Right cardiac atrium (tissue), 5 donors: ENCODE data around the gene BMP7. TPM values are rescaled to one million over a fixed set of nuclear protein-coding genes. Genes with fewer than 3 reads are reported as not detected.
"Not testable (repeated sequence)": the region's sequence is repeated elsewhere in the genome, so short reads cannot be mapped to it uniquely, and the experiment has no call there.

ENCODE experiments used
- ATAC-seq, 2 donors: fragments of 200-7000 bp; cut with Tn5 transposase; one replicate each; pipeline versions ENCODE4 v1.8.0 to v1.9.1; 2020; ENCODE audit warnings: moderate library complexity in 2 of 2, mild to moderate bottlenecking in 1 of 2
- DNase-seq, 3 donors: peaks; one replicate each; pipeline ENCODE4 v3.0.0-alpha.2; 2020
- H3K27ac ChIP-seq: one replicate; pipeline ENCODE4 v1.5.1; 2013; ENCODE audit warnings: mild to moderate bottlenecking, low read length, control low read depth, moderate library complexity
- H3K27me3 ChIP-seq: one replicate; pipeline ENCODE4 v1.6.1; 2013; ENCODE audit not compliant: control insufficient read depth, insufficient read depth
- H3K4me1 ChIP-seq: one replicate; pipeline ENCODE4 v1.6.1; 2013; ENCODE audit warnings: low read length; ENCODE audit not compliant: control insufficient read depth, insufficient read depth
- H3K4me3 ChIP-seq: one replicate; pipeline ENCODE4 v1.5.1; 2013; ENCODE audit warnings: low read length, control low read depth
- H3K9me3 ChIP-seq: one replicate; pipeline ENCODE4 v1.6.1; 2013; ENCODE audit warnings: low read length; ENCODE audit not compliant: control insufficient read depth
- WGBS: extraction: QIAGEN DNeasy Blood & Tissue Kit; methylation state at CpG from one replicate; pipeline ENCODE4 v1.1.7; 2013; 5-methylcytosine and 5-hydroxymethylcytosine counted together
- intact Hi-C, 4 donors: fragments of 100-400 bp; cut with DNase I; formaldehyde crosslinking; loops; one replicate each; pipeline versions ENCODE4 v1.11.0 to v1.14.0; 2022 to 2023
- polyA plus RNA-seq: library from polyadenylated mRNA; stranded (reverse); fragments of 200-250 nt; gene quantifications from one replicate; pipeline ENCODE4 v1.2.3, GENCODE V29; 2013
- total RNA-seq, 4 donors: library from RNA; stranded (reverse); fragmentation: NEBNext Ultra II Directional; extraction: Animal tissue kit (Norgen Biotek cat#: 25700); gene quantifications; one replicate each; pipeline ENCODE4 v1.2.1, GENCODE V29; 2021
- donor health status: healthy with polysubstance abuse.
- donor health status: DM: no; HTN: yes; CAD: no.
- donor health status: DM: no; HTN: no; CAD: no.
- donor health status: DM: no; HTN: yes; CAD: no; lungs with severe emphysema.
- donor health status: DM: yes; HTN: yes; CAD: no.

BMP7 gene
- total and polyA plus RNA-seq, 5 donors: 22.4 to 39.4 (median 29.7) TPM

DNA sequence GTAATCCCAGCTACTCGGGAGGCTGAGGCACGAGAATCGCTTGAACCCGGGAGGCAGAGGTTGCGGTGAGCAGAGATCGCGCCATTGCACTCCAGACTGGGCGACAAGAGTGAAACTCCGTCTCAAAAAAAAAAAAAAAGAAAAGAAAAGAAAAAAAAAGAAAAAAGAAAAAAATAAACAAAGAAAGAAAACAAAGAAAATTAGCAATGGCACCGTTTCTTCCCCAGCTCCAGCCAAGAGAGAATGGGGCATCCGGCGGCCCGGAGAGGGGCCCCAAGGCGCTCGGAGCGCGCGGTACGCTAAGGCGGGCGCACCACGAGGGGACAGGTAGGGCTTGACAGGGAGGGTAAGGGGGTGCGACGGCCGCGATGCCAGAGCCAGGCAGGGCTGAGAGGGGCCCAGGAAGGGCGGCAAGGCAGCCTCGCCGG lies 1.5 kb downstream of the BMP7 start:
- H3K4me3 ChIP-seq: peak overlapping the region; percentile 40
- not testable (repeated sequence) for H3K9me3 ChIP-seq, DNase-seq, H3K27me3 ChIP-seq, H3K4me1 ChIP-seq
- intact Hi-C loops: loop anchor here in 2 of 4 donors (10.0 kb wide), 1 partner anchor 100 kb away; no protein-coding TSS in a partner anchor
- 6% methylated on average over 29 of the region's 29 CpGs for WGBS
- H3K27ac ChIP-seq: peak overlapping the region; percentile 18
- peak in 1 of 2 donors; percentile 24 for ATAC-seq

DNA sequence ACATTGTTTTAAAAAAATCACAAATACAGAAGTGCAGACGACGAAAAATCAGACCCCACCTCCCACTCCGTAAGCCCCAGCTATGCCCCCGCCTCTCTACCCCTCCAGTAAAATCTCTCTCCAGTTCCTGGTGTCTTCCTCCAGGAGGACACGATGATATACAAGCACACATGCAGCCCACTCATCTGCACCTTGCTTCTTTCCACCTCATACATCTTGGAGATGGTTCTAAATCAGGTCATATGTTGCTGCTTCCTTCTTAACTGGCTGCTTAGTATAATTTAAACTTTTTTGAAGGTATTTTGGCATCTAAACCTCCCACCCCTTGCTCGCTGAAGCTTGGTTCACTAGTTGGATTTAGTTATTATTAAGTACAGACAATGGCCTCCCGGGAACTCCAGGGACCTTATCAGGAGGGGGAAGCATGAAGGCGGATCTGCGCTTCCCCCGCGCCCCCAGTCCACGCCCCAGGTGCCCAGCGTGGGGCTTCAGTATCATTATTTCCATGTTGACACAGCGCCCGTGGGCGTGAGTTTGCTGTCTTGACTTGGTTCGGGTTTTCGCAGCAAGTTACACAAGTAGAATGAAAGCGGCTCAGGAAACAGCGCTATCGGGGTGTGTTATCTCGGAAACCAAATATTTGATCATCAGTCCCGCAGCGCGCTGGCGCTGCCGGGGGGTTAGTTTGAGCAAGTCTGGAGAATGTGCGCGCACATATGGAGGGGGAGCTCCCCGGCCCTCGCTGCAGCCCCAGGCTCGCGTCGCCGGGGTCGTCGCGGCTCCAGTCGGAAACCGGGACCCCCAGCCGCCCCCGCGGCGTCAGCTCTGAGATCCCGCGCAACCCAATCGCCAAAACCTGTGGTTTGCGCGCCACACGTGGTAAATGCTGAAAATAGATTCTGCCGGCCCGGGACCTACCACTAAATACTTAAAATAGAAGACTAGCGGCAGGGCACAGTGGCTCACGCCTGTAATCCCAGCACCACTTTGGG lies 2.3 kb downstream of the BMP7 start:
- no peak for DNase-seq
- Histone ChIP-seq H3K4me1 (no peaks in the 10 kb centered on the region), H3K4me3 (peak overlapping the region; percentile 24), H3K27me3 (no peaks in the 10 kb centered on the region), H3K27ac (peak overlapping the region; percentile 81), H3K9me3 (no peaks in the 10 kb centered on the region)
- ATAC-seq: no peak
- 10% methylated on average over 54 of the region's 54 CpGs for WGBS
- intact Hi-C loops: loop anchor here in 2 of 4 donors (10.0 kb wide), 1 partner anchor 99 kb away; no protein-coding TSS in a partner anchor

DNA sequence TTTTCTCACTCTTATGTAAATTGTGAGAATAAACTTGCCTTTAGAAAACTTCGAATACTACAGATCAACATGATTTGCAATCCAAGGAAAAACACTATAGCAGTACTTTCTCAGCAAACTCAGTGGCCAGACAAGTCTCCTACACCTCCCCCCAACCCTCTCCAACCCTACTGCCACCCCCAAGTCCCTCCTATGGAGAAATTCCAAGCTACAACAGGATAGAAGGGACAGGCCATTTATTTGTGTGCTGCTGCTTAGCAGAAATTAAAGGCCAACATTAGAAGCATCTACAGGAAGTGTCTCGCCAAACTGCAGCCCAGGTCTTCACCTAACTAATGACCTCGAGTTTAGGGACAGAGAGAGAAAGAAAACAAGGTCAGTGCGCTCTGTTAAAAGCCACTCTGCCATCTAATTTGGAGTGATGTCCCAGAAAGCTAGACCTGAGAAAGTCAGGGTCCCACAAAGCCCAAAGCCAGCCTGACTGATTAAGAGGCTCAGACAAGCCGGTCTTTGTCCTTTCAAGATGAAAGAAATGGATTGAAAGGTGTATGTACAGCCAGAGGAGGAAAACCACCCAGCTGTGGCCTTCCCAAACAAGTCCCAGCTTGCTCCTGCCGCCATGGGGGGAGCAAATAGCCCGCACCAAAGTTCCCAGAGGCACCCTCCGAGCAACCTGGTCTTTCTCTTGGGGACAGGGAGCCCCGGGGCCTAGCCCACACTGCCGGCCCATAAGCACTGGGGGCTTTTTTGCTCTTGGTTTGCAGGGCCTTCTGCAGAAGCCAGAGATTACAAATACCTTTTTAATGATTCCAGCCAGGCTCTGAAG lies 3.4 kb downstream of the BMP7 start:
- no peak for ATAC-seq
- no peaks in the 10 kb centered on the region for H3K4me1 ChIP-seq
- intact Hi-C loops: loop anchor here in 2 of 4 donors (10.0 kb wide), 1 partner anchor 98 kb away; no protein-coding TSS in a partner anchor
- H3K27me3 ChIP-seq: no peaks in the 10 kb centered on the region
- no peaks in the 10 kb centered on the region for H3K9me3 ChIP-seq
- H3K4me3 ChIP-seq: no peak overlapping the region
- 49% methylated on average over 10 of the region's 10 CpGs for WGBS
- peak overlapping the region; percentile 71 for H3K27ac ChIP-seq
- DNase-seq: peak in 1 of 3 donors; percentile 14

DNA sequence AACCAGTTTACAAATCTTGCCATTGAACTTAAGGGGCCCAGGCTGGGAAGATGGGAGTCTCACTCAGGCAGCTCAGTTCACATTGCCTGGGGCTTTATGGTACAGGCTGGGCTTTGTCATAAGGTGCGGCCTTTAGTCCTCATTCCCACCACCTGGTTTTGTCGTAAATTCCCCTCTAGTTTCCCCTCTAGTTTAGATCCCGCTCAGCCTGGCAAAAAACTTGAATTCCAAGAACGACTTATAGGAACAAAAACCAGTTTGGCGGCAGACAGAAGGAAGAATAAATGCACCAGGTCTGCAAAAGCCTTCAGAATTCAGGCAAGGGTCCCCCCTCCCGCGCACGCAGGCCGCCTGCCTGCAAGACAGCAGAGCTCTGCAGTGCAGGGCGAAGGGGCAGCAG lies 4.1 kb downstream of the BMP7 start:
- DNase-seq (no peak), ATAC-seq (no peak)
- Histone ChIP-seq H3K9me3 (no peaks in the 10 kb centered on the region), H3K27me3 (no peaks in the 10 kb centered on the region), H3K27ac (peak overlapping the region; percentile 71), H3K4me3 (no peak overlapping the region), H3K4me1 (no peaks in the 10 kb centered on the region)
- intact Hi-C loops: loop anchor here in 2 of 4 donors (10.0 kb wide), 1 partner anchor 98 kb away; no protein-coding TSS in a partner anchor
- WGBS: 63% methylated on average over 10 of the region's 10 CpGs

DNA sequence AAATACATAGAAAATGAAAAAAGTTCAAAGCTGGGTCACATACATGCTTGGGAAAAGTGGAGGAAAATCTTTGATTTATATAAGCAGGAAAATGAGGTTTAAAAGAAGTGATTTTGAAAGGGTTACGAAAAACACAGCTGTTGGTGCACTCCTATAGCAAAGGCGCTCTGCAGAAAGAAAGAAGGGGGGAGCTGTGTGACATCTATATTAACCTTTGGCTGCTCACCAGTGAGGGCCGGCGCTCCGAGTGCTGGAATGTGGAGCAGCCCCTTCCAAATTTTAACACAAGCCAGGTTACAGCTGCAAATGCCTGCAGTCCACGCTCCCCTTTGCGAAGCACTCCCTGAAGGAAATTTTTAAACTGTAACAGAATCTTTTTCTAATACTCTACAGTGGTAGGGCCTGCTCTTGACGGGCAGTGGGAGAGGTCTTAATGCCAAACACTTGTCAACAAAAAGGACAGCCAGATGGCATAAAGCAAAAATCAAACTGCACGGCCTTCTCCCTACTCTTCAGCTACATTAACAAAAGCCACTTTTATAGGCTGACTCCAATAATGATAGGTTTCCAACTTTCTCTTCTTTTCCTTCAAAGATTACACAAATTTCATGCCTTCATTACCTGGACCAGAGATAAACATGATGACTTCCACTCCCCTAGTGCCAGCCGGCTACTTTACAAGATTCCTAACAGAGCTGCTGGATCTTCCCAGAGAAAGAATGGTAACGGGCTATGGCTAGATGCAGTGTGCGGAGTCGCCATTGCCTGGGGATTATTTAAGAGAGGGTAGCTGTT lies 4.8 kb downstream of the BMP7 start:
- no peaks in the 10 kb centered on the region for H3K27me3 ChIP-seq
- H3K27ac ChIP-seq: peak overlapping the region; percentile 71
- intact Hi-C loops: loop anchor here in 2 of 4 donors (10.0 kb wide), 1 partner anchor 97 kb away; no protein-coding TSS in a partner anchor
- H3K4me3 ChIP-seq: no peak overlapping the region
- no peaks in the 10 kb centered on the region for H3K4me1 ChIP-seq
- no peaks in the 10 kb centered on the region for H3K9me3 ChIP-seq
- WGBS: 33% methylated on average over 13 of the region's 13 CpGs
- ATAC-seq: no peak
- DNase-seq: peak in 1 of 3 donors; percentile 18

DNA sequence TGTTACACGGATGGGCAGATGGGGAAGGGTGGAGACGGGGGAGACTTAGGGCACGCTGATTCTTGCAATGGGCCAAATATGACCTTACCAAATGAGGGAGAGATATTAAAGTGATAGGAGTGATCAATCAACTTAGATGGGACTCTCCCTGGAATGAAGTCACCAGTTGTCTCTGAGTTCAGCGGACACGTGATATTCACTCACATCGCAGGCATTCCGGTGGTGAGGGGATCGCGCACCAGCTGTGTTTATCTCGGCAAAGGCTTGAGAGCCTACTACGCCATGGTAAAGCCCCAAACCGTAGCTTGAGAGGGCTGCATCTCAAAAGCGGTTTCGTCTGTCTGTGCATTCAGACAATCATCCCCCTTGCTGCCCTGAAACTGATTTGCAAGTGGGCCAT lies 5.5 kb downstream of the BMP7 start:
- Histone ChIP-seq H3K27ac (peak overlapping the region; percentile 88), H3K4me3 (no peak overlapping the region), H3K4me1 (no peaks in the 10 kb centered on the region), H3K27me3 (no peaks in the 10 kb centered on the region), H3K9me3 (no peaks in the 10 kb centered on the region)
- intact Hi-C loops: loop anchor here in 2 of 4 donors (10.0 kb wide), 1 partner anchor 96 kb away; no protein-coding TSS in a partner anchor
- WGBS: 9% methylated on average over 14 of the region's 14 CpGs
- DNase-seq (no peak), ATAC-seq (no peak)

DNA sequence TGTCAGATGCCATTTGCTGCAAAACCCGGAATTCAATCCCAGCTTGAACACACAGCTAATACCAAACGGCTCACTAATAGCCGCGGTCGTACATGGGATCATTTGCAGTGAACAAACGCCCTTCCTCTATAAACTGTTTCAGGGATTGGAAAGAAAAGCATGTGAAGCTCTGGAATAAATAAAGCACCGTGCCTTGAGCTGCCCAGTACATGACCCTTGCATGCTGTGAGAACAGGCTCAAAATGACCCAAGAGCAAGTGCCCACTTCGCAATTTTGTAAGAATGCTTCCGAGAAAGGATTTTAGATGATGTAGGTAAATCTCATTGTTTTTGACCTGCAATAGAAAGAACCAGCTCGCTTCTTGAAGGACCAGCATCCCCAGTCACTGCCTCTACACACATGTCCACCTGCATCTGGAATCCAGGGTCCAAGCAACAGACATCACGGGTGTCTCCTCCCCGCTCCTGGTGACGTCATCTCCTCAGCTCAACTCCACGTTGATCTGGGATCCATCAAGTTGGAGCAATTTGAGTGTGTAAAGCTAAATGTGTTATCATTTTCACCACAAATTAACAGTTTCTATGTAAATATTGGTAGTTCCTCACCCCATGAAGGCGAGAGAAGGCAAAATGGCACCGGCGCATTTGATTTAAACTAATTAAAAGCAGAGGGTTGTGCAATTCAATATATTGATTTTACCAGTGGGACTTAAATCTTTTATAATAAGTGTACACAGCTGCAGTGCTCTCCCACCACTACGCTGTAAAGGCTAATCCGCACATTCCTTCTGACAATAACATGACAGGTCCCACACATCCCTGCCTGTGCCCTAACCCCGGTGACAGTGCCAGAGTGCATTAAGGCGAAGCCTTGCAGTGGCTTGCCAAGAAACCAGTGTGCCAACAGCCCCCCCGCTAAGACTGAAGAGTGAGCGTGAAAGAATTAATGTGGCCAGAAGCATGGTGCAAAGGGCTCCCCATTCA lies 6.2 kb downstream of the BMP7 start:
- no peak for DNase-seq
- intact Hi-C loops: loop anchor here in 2 of 4 donors (10.0 kb wide), 1 partner anchor 95 kb away; no protein-coding TSS in a partner anchor
- Histone ChIP-seq H3K4me3 (no peak overlapping the region), H3K9me3 (no peaks in the 10 kb centered on the region), H3K4me1 (no peaks in the 10 kb centered on the region), H3K27ac (peak overlapping the region; percentile 88), H3K27me3 (no peaks in the 10 kb centered on the region)
- 43% methylated on average over 23 of the region's 23 CpGs for WGBS
- ATAC-seq: no peak

DNA sequence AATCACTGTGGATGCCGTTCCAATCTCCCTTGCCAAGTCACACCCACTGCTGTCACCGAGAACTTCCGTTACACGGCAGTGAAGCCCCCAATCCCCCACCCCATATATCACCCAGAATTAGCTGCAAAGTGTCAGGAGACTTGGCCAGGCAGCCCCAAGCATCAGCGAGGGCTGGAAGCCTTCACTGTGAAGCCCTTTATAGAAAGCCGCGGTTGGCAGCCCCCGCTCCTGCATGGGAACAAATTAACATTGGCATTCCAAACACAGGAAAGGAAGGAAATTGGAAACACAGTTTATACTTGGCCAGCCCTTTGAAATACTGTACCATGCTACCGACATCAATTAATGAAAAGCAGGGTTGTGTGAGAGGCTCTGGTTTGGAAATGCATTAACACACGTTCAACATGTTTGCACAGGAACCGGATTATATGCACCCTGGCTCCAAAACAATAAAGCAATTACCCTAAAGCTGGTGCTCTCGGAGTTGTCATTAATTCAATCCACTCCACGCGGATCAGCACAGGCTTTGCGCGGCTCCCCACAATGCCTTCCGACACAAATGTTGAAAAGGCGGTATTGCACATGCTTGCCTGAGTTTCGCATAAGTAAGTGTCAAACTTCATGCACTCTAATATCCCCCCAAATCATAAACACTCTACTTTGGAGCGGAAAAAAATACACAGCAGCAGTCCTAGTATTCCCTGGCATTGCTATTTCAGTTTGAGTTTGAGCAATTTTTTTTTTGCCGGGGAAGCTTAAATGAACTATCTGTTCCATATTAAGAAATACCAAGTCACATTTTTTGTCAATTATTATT lies 7.1 kb downstream of the BMP7 start:
- Histone ChIP-seq H3K4me1 (no peaks in the 10 kb centered on the region), H3K27me3 (no peaks in the 10 kb centered on the region), H3K4me3 (peak overlapping the region; percentile 0), H3K9me3 (no peaks in the 10 kb centered on the region), H3K27ac (peak overlapping the region; percentile 82)
- intact Hi-C loops: no loop called here
- DNase-seq (peak in 1 of 3 donors; percentile 64), ATAC-seq (peak; percentile 51 to 66)
- 24% methylated on average over 21 of the region's 21 CpGs for WGBS
